Trophoblast cell (in vitro differentiated cells and primary cell): ENCODE measurements around the gene IP6K1.

Experiments used
- DNase-seq, 2 donors: peaks; one replicate each; pipeline ENCODE4 v3.0.0-alpha.2; 2016
- H2AFZ ChIP-seq: 2 replicates; pipeline ENCODE4 v1.6.1; 2013; ENCODE audit warnings: low read length, moderate library complexity, mild to moderate bottlenecking; ENCODE audit not compliant: insufficient read depth, poor library complexity
- H2AK5ac ChIP-seq: 2 replicates; pipeline ENCODE4 v1.6.1; 2013; ENCODE audit warnings: mild to moderate bottlenecking, low read length
- H2BK120ac ChIP-seq: 2 replicates; pipeline ENCODE4 v1.6.1; 2013; ENCODE audit warnings: low read length, mild to moderate bottlenecking, moderate library complexity; ENCODE audit not compliant: insufficient read depth, poor library complexity
- H2BK12ac ChIP-seq: 2 replicates; pipeline ENCODE4 v1.6.1; 2013; ENCODE audit warnings: mild to moderate bottlenecking, low read length, moderate library complexity
- H2BK5ac ChIP-seq: 2 replicates; pipeline ENCODE4 v1.6.1; 2013; ENCODE audit warnings: low read length, low read depth, moderate library complexity, mild to moderate bottlenecking; ENCODE audit not compliant: poor library complexity
- H3K14ac ChIP-seq: 2 replicates; pipeline ENCODE4 v1.6.1; 2013; ENCODE audit warnings: mild to moderate bottlenecking, low read length
- H3K18ac ChIP-seq: 2 replicates; pipeline ENCODE4 v1.6.1; 2013; ENCODE audit warnings: mild to moderate bottlenecking, low read length
- H3K23ac ChIP-seq: 2 replicates; pipeline ENCODE4 v1.6.1; 2013; ENCODE audit warnings: low read length
- H3K27ac ChIP-seq: 2 replicates; pipeline ENCODE4 v1.5.1; 2013; ENCODE audit warnings: low read depth, mild to moderate bottlenecking, inconsistent platforms, low read length, moderate library complexity
- H3K27me3 ChIP-seq: 2 replicates; pipeline ENCODE4 v1.6.1; 2013; ENCODE audit warnings: inconsistent platforms, mild to moderate bottlenecking, low read length, moderate library complexity; ENCODE audit not compliant: insufficient read depth
- H3K36me3 ChIP-seq, 2 experiments: 1 replicate in 1 of 2; 2 replicates in 1 of 2; pipeline ENCODE4 v1.6.1; 2013; ENCODE audit warnings: low read length in 2 of 2, mild to moderate bottlenecking in 2 of 2, moderate library complexity in 1 of 2; ENCODE audit not compliant: insufficient read depth in 2 of 2, control insufficient read depth in 1 of 2
- H3K4ac ChIP-seq: 2 replicates; pipeline ENCODE4 v1.6.1; 2013; ENCODE audit warnings: low read depth, mild to moderate bottlenecking, low read length, moderate library complexity
- H3K4me1 ChIP-seq, 2 experiments: 1 replicate in 1 of 2; 2 replicates in 1 of 2; pipeline ENCODE4 v1.6.1; 2013; ENCODE audit warnings: low read length in 2 of 2, mild to moderate bottlenecking in 2 of 2, moderate library complexity in 1 of 2; ENCODE audit not compliant: insufficient read depth in 2 of 2, control insufficient read depth in 1 of 2
- H3K4me2 ChIP-seq: 2 replicates; pipeline ENCODE4 v1.6.1; 2013; ENCODE audit warnings: inconsistent platforms, mild to moderate bottlenecking, low read length, moderate library complexity
- H3K4me3 ChIP-seq: 2 replicates; pipeline ENCODE4 v1.5.1; 2013; ENCODE audit warnings: mild to moderate bottlenecking, low read depth, low read length, inconsistent platforms
- H3K79me1 ChIP-seq: one replicate; pipeline ENCODE4 v1.6.1; 2013; ENCODE audit warnings: low read length
- H3K79me2 ChIP-seq: 2 replicates; pipeline ENCODE4 v1.6.1; 2013; ENCODE audit warnings: low read length, mild to moderate bottlenecking; ENCODE audit not compliant: control insufficient read depth, insufficient read depth, poor library complexity
- H3K9ac ChIP-seq: 2 replicates; pipeline ENCODE4 v1.6.1; 2013; ENCODE audit warnings: mild to moderate bottlenecking, low read length
- H3K9me3 ChIP-seq: 2 replicates; pipeline ENCODE4 v1.6.1; 2013; ENCODE audit warnings: low read depth, mild to moderate bottlenecking, control low read depth, inconsistent platforms, low read length; ENCODE audit not compliant: insufficient read depth
- H4K12ac ChIP-seq: 2 replicates; pipeline ENCODE4 v1.6.1; 2013; ENCODE audit warnings: low read depth, mild to moderate bottlenecking, low read length, moderate library complexity
- H4K8ac ChIP-seq: 2 replicates; pipeline ENCODE4 v1.6.1; 2013; ENCODE audit warnings: low read depth, mild to moderate bottlenecking, low read length, moderate library complexity
- H4K91ac ChIP-seq: one replicate; pipeline ENCODE4 v1.6.1; 2013; ENCODE audit warnings: low read depth, mild to moderate bottlenecking, low read length, moderate library complexity
- WGBS: extraction: QIAGEN DNeasy Blood & Tissue Kit; methylation state at CpG from one replicate; pipeline ENCODE4 v1.1.7; 2013; ENCODE audit warnings: missing lambda C conversion rate; ENCODE audit not compliant: insufficient read length, insufficient coverage; ENCODE audit errors: extremely low coverage; 5-methylcytosine and 5-hydroxymethylcytosine counted together

The IP6K1 gene

GRCh38 chr3:49769286-49769915 lies 16.9 kb downstream of the IP6K1 start:
- Histone ChIP-seq H3K27me3 (no peaks in the 10 kb centered on the region), H3K79me2 (peaks cover 5% of the 10 kb centered on the region), H3K4me1 (no peaks in the 10 kb centered on the region), H2AK5ac (no peak overlapping the region), H3K23ac (no peak overlapping the region), H3K36me3 (peaks cover 3% of the 10 kb centered on the region in 2 experiments), H3K4me3 (no peak overlapping the region), H2AFZ (no peak overlapping the region), H3K4ac (no peak overlapping the region), H4K8ac (no peak overlapping the region), H2BK12ac (no peak overlapping the region), H2BK120ac (no peak overlapping the region), H4K12ac (no peak overlapping the region), H3K79me1 (no peaks in the 10 kb centered on the region), H3K18ac (no peak overlapping the region), H4K91ac (no peak overlapping the region), H3K9ac (no peak overlapping the region), H3K27ac (no peak overlapping the region), H3K9me3 (no peaks in the 10 kb centered on the region), H2BK5ac (no peak overlapping the region), H3K4me2 (no peak overlapping the region), H3K14ac (no peak overlapping the region)
- no CpG with 5 or more reads among the region's 3 CpGs for WGBS
- DNase-seq, result no peak

- Histone ChIP-seq H3K14ac (no peak overlapping the region), H2AFZ (no peak overlapping the region), H3K18ac (no peak overlapping the region), H3K9me3 (no peaks in the 10 kb centered on the region), H3K23ac (no peak overlapping the region), H3K27me3 (no peaks in the 10 kb centered on the region), H3K27ac (no peak overlapping the region), H3K4me1 (no peaks in the 10 kb centered on the region), H4K91ac (no peak overlapping the region), H4K8ac (no peak overlapping the region), H3K4ac (no peak overlapping the region), H3K4me2 (no peak overlapping the region), H3K79me2 (peaks cover 3% of the 10 kb centered on the region), H2BK5ac (no peak overlapping the region), H2BK12ac (no peak overlapping the region), H4K12ac (no peak overlapping the region), H3K9ac (no peak overlapping the region), H2AK5ac (no peak overlapping the region), H3K36me3 (peaks cover 0 to 5% of the 10 kb centered on the region in 2 experiments), H2BK120ac (no peak overlapping the region), H3K4me3 (no peak overlapping the region), H3K79me1 (no peaks in the 10 kb centered on the region)
- WGBS, result no CpG with 5 or more reads among the region's 4 CpGs
- DNase-seq, result no peak
These were observed 22.4 kb downstream of the IP6K1 start for GRCh38 chr3:49763981-49764380.

- Histone ChIP-seq H4K12ac (no peak overlapping the region), H2BK12ac (no peak overlapping the region)
- no CpG with 5 or more reads among the region's 3 CpGs for WGBS
These were observed 24.7 kb downstream of the IP6K1 start for GRCh38 chr3:49761661-49762060.

GRCh38 chr3:49759226-49759625 lies 27.1 kb downstream of the IP6K1 start:
- no CpG with 5 or more reads among the region's 1 CpG for WGBS

More at GRCh38 chr3:49761661-49762060, 24.7 kb downstream of the IP6K1 start:
- no peak overlapping the region for H3K18ac ChIP-seq
- H3K9me3 ChIP-seq, result no peaks in the 10 kb centered on the region
- no peak overlapping the region for H3K4me2 ChIP-seq
- H2AFZ ChIP-seq, result no peak overlapping the region
- peak overlapping the region; percentile 79 for H3K4ac ChIP-seq
- peak; percentile 29 to 54 for DNase-seq
- H3K4me3 ChIP-seq, result no peak overlapping the region
- no peaks in the 10 kb centered on the region for H3K27me3 ChIP-seq
- no peaks in the 10 kb centered on the region for H3K4me1 ChIP-seq
- H2AK5ac ChIP-seq, result no peak overlapping the region
- H3K36me3 ChIP-seq, result peaks cover 0 to 5% of the 10 kb centered on the region in 2 experiments
- H2BK120ac ChIP-seq, result no peak overlapping the region
- H4K91ac ChIP-seq, result no peak overlapping the region
- H4K8ac ChIP-seq, result no peak overlapping the region
- no peak overlapping the region for H2BK5ac ChIP-seq
- H3K14ac ChIP-seq, result no peak overlapping the region
- H3K79me2 ChIP-seq, result peaks cover 3% of the 10 kb centered on the region
- no peak overlapping the region for H3K27ac ChIP-seq
- H3K23ac ChIP-seq, result no peak overlapping the region
- no peak overlapping the region for H3K9ac ChIP-seq
- H3K79me1 ChIP-seq, result no peaks in the 10 kb centered on the region

More at GRCh38 chr3:49759226-49759625, 27.1 kb downstream of the IP6K1 start:
- Histone ChIP-seq H3K4ac (no peak overlapping the region), H2BK5ac (no peak overlapping the region), H3K18ac (no peak overlapping the region), H2BK120ac (no peak overlapping the region), H3K79me2 (peaks cover 3% of the 10 kb centered on the region), H2AK5ac (no peak overlapping the region), H3K27me3 (no peaks in the 10 kb centered on the region), H3K23ac (no peak overlapping the region), H4K12ac (no peak overlapping the region), H3K4me1 (no peaks in the 10 kb centered on the region), H3K27ac (no peak overlapping the region), H3K79me1 (no peaks in the 10 kb centered on the region), H4K8ac (no peak overlapping the region), H3K9me3 (no peaks in the 10 kb centered on the region), H3K9ac (no peak overlapping the region), H2BK12ac (no peak overlapping the region), H3K36me3 (peaks cover 0 to 5% of the 10 kb centered on the region in 2 experiments), H2AFZ (no peak overlapping the region), H3K4me2 (no peak overlapping the region), H4K91ac (no peak overlapping the region), H3K14ac (no peak overlapping the region), H3K4me3 (no peak overlapping the region)
- DNase-seq, result no peak
